Esophagus muscularis mucosa (tissue), 3 donors: ENCODE measurements around the gene NEDD8.

Experiments used
- POLR2AphosphoS5 ChIP-seq, 2 donors: sonication (generic); formaldehyde crosslinking; IDR thresholded peaks; one replicate each; pipeline ENCODE4 v1.6.1; 2017; ENCODE audit warnings: antibody characterized with exemption in 2 of 2
- TF ChIP-seq, protein P1 (sequence below), 3 experiments: fragments of 200-600 bp in 2 of 3; fragments of 450-650 bp in 1 of 3; sonication (generic) in 2 of 3; IDR thresholded peaks; one replicate each; pipeline ENCODE4 v1.5.1; 2017 to 2019; ENCODE audit warnings: antibody characterized with exemption in 3 of 3, mild to moderate bottlenecking in 2 of 3, moderate library complexity in 1 of 3

- TF ChIP-seq POLR2AphosphoS5 (IDR thresholded peaks at IDR 0.05) = no peak
- TF ChIP-seq, protein P1, sequence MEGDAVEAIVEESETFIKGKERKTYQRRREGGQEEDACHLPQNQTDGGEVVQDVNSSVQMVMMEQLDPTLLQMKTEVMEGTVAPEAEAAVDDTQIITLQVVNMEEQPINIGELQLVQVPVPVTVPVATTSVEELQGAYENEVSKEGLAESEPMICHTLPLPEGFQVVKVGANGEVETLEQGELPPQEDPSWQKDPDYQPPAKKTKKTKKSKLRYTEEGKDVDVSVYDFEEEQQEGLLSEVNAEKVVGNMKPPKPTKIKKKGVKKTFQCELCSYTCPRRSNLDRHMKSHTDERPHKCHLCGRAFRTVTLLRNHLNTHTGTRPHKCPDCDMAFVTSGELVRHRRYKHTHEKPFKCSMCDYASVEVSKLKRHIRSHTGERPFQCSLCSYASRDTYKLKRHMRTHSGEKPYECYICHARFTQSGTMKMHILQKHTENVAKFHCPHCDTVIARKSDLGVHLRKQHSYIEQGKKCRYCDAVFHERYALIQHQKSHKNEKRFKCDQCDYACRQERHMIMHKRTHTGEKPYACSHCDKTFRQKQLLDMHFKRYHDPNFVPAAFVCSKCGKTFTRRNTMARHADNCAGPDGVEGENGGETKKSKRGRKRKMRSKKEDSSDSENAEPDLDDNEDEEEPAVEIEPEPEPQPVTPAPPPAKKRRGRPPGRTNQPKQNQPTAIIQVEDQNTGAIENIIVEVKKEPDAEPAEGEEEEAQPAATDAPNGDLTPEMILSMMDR (IDR thresholded peaks at IDR 0.05) = no peak
Measured at GRCh38 chr14:24234095-24235005, 2.2 kb upstream of the NEDD8 start.
